Activated CD8-positive, alpha-beta T cell treated with anti-CD3 and anti-CD28 coated beads for 36 hours (primary cell): Measurements from ENCODE around the gene TERC. TPM values are rescaled to one million over a fixed set of nuclear protein-coding genes. Genes with fewer than 3 reads are reported as not detected.

ENCODE experiments used
- ATAC-seq: fragments of 200-7000 bp; cut with Tn5 transposase; one replicate; pipeline ENCODE4 v1.10.0; 2021; ENCODE audit warnings: mild to moderate bottlenecking, moderate library complexity
- CTCF ChIA-PET: fragments of 350-600 bp; sonication (Branson Sonifier 250); formaldehyde crosslinking; loops from one replicate; lab custom pipeline; 2021; ENCODE audit warnings: antibody characterized with exemption; lab: Charles Lee
- POLR2A ChIA-PET: fragments of 350-600 bp; sonication (Branson Sonifier 250); formaldehyde crosslinking; loops from one replicate; lab custom pipeline; 2021; ENCODE audit warnings: antibody characterized with exemption; lab: Charles Lee
- DNase-seq: peaks from one replicate; pipeline ENCODE4 v3.0.0-alpha.2; 2020
- H3K27ac Mint-ChIP-seq: one replicate; pipeline ENCODE4 v1.8.0; 2021; ENCODE audit warnings: mild to moderate bottlenecking, mixed read lengths
- H3K27me3 Mint-ChIP-seq: one replicate; pipeline ENCODE4 v1.8.0; 2021; ENCODE audit warnings: mixed read lengths
- H3K36me3 Mint-ChIP-seq: one replicate; pipeline ENCODE4 v1.8.0; 2021; ENCODE audit warnings: low read depth, mixed read lengths
- H3K4me1 Mint-ChIP-seq: one replicate; pipeline ENCODE4 v1.8.0; 2021; ENCODE audit warnings: low read depth, mixed read lengths
- H3K4me3 Mint-ChIP-seq: one replicate; pipeline ENCODE4 v1.8.0; 2021; ENCODE audit warnings: mild to moderate bottlenecking, moderate library complexity, mixed read lengths
- H3K9me3 Mint-ChIP-seq: one replicate; pipeline ENCODE4 v1.8.0; 2021; ENCODE audit warnings: mixed read lengths
- intact Hi-C: fragments of 100-400 bp; cut with micrococcal nuclease; formaldehyde crosslinking; loops from one replicate; pipeline ENCODE4 v1.10.0; 2022
- total RNA-seq, 2 experiments: library from RNA; stranded (reverse); gene quantifications; one replicate each; pipeline ENCODE4 v1.2.3, GENCODE V29; 2021
- TF ChIP-seq, protein P1 (sequence below): fragments of 200-600 bp; IDR thresholded peaks from one replicate; pipeline ENCODE4 v1.8.0; 2022; ENCODE audit warnings: antibody characterized with exemption, mild to moderate bottlenecking

Gene TERC
- total RNA-seq, 2 experiments from 2014 or later, result 21.7 to 29.0 TPM

DNA sequence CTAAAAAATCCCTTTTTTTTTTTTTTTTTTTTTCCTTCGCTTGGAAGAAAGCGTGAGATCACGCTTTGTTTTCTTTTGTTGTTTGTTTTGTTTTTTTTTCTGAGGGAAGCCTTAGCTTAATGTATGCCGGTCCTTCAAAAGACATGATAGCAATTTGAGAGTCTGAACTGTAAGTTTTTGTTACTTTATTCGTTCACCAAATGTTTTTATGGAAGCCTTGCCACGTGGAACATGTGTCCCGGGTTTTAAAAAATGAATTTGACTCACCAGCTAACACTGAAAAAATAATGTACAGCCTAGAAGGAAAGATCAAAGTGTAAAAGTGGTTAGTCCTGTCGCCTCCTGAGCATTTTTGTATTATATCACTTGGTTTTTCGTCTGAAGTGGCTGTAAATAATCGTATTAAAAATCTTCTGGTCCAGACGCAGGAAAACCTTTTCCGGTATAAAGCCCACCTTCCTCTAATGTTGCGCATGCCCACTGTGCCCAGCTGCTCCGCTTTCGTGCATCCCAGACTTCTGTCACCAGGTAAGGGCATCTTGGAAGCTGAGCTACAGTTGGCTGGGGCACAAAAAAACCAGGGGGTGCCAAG is 7.5 kb upstream of the TERC start:
- Mint-ChIP-seq H3K4me3 (peak overlapping the region; percentile 94), H3K27me3 (no peaks in the 10 kb centered on the region), H3K4me1 (peaks cover 27% of the 10 kb centered on the region), H3K36me3 (peaks cover 34% of the 10 kb centered on the region), H3K9me3 (no peaks in the 10 kb centered on the region), H3K27ac (peak overlapping the region; percentile 99)
- peak; percentile 27 for ATAC-seq
- intact Hi-C loops, result loop anchor here (1.0 to 2.0 kb wide), 2 partner anchors 9 to 40 kb away; partner anchors contain the start of genes LRRC34 and LRRIQ4
- TF ChIP-seq, protein P1, sequence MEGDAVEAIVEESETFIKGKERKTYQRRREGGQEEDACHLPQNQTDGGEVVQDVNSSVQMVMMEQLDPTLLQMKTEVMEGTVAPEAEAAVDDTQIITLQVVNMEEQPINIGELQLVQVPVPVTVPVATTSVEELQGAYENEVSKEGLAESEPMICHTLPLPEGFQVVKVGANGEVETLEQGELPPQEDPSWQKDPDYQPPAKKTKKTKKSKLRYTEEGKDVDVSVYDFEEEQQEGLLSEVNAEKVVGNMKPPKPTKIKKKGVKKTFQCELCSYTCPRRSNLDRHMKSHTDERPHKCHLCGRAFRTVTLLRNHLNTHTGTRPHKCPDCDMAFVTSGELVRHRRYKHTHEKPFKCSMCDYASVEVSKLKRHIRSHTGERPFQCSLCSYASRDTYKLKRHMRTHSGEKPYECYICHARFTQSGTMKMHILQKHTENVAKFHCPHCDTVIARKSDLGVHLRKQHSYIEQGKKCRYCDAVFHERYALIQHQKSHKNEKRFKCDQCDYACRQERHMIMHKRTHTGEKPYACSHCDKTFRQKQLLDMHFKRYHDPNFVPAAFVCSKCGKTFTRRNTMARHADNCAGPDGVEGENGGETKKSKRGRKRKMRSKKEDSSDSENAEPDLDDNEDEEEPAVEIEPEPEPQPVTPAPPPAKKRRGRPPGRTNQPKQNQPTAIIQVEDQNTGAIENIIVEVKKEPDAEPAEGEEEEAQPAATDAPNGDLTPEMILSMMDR, result no peak
- ChIA-PET POLR2A (interaction anchor here (1.0 to 3.3 kb wide), 10 partner anchors 9 to 409 kb away, joined by 3 to 34 read pairs (median 5); partner anchors contain the start of genes LRRC34, LRRIQ4, PHC3 and SEC62), CTCF (interaction anchor here (0.6 to 3.3 kb wide), 6 partner anchors 9 to 898 kb away, joined by 3 to 20 read pairs (median 5); partner anchors contain the start of genes LRRC34 and LRRIQ4)
- DNase-seq, result no peak

DNA sequence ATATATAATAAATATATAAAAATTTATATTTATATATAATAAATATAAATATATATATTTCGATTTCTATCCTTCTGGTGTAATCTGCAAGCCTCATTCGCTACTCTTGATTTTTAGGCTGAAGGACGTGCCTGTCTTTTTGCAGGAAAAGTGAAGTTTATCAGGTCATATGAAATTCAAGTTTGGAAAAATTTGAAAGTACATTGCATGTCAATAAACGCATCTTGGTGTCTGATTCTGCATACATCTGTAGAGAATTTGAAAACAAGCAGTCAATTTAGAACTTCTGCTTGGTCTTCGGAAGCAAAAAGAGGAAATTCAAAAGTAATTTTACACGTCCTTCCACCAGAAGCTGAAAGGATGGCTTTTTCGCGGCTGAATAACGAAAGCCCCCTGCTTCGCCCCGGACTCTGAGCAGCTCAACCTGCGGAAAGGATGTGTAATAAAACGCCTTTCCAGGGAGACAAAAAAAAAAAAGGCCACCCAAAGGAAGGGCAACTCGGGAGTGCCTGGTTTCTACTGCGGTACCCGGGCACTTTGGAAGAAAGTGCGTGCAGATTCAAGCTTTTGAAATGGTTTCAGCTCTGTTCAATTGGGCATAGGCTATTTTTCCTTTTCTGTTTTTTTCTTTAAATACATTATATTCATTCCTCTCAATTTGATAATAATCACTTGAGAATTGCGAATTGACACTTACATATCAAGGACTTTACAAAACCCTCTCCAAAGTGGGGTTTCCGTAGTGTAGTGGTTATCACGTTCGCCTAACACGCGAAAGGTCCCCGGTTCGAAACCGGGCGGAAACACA is 6.8 kb upstream of the TERC start:
- TF ChIP-seq, protein P1, result no peak
- DNase-seq, result peak; percentile 70
- ATAC-seq, result peak; percentile 13
- H3K4me1 Mint-ChIP-seq, result peaks cover 23% of the 10 kb centered on the region
- intact Hi-C loops, result loop anchor here (1.0 to 2.0 kb wide), 2 partner anchors 8 to 41 kb away; partner anchors contain the start of genes LRRC34 and LRRIQ4
- no peaks in the 10 kb centered on the region for H3K9me3 Mint-ChIP-seq
- H3K27ac Mint-ChIP-seq, result peak overlapping the region; percentile 99
- peak overlapping the region; percentile 94 for H3K4me3 Mint-ChIP-seq
- POLR2A ChIA-PET, result interaction anchor here (1.3 to 3.3 kb wide), 6 partner anchors 8 to 410 kb away, joined by 5 to 34 read pairs (median 14); partner anchors contain the start of genes LRRC34, LRRIQ4, PHC3 and SEC62
- CTCF ChIA-PET, result interaction anchor here (2.3 to 3.3 kb wide), 3 partner anchors 8 to 40 kb away, joined by 7 to 20 read pairs (median 17); partner anchors contain the start of genes LRRC34 and LRRIQ4
- peaks cover 28% of the 10 kb centered on the region for H3K36me3 Mint-ChIP-seq
- no peaks in the 10 kb centered on the region for H3K27me3 Mint-ChIP-seq

DNA sequence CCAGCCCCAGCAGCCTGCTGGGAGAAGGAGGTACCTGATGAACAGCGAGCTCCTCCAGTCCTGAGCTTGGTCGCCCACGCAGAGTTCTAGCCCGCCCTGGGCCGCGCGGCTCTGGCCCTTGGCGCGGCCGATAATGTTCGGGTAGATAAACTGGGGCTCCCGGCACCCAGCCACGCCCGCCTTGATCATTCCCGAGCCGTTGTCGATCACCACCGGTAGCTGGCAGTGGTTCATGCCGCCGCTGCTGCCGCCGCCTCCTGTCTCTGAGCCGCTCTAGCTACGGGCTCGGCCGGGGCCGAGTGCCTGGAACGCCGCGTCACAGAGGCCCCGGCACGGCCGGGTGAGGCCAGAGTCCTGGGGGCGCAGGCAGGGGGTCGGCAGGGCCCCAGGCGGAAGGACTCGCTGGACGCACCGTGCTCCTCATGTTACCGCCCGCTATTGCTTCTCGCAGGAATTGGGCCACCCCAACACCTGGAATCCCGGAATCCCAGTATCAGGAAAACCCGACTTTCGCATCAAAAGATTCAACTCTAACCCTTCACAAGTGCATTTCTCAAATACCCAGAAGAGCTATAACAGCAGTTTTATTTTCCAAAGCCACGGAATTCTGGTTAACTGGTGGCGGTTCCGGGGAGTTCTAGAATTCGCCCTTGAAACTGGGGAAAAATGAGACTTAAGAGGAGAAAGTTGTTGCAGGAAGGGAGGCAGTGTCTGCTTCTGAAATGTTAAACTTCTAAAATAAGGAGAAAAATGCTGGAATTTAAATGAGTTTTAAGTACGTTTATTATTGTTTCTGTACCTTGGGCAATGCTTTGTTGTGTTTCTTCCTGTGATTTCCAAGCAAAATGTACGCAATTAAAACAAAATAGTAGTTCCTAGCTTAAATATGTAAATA is 4.7 kb upstream of the TERC start, which contains the start of gene ACTRT3:
Gene ACTRT3 (minus strand): TSS at position 275 of the 895 bp plus-strand sequence. CDS start 41 bp downstream, at position 234.
- ChIA-PET CTCF (interaction anchor here (1.0 kb wide), 1 partner anchor 8 kb away, joined by 3 read pairs; no protein-coding TSS in a partner anchor), POLR2A (interaction anchor here (0.7 to 1.0 kb wide), 7 partner anchors 11 to 1097 kb away, joined by 3 to 4 read pairs (median 3); partner anchors contain the start of genes LRRC34, LRRIQ4, PHC3 and SEC62)
- H3K4me1 Mint-ChIP-seq, result peaks cover 13% of the 10 kb centered on the region
- peak within 1 kb of the TSS; percentile 80 for H3K4me3 Mint-ChIP-seq
- DNase-seq (peak; percentile 80), ATAC-seq (peak; percentile 23)
- TF ChIP-seq, protein P1, result no peak
- no peaks in the 10 kb centered on the region for H3K27me3 Mint-ChIP-seq
- peak within 1 kb of the TSS; percentile 84 for H3K27ac Mint-ChIP-seq
- intact Hi-C loops, result no loop called here
- H3K36me3 Mint-ChIP-seq, result peaks cover 17% of the 10 kb centered on the region
- no peaks in the 10 kb centered on the region for H3K9me3 Mint-ChIP-seq

DNA sequence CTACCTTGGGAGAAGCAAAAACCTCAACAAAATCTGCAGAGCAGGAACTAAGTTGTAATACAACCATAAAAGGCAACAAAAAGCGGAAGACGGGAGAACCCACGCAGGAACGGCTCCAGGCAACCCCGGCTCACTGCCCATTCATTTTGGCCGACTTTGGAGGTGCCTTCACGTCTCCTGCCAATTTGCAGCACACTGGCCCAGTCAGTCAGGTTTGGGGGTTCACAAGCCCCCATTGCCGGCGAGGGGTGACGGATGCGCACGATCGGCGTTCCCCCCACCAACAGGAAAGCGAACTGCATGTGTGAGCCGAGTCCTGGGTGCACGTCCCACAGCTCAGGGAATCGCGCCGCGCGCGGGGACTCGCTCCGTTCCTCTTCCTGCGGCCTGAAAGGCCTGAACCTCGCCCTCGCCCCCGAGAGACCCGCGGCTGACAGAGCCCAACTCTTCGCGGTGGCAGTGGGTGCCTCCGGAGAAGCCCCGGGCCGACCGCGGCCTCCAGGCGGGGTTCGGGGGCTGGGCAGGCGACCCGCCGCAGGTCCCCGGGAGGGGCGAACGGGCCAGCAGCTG is 463 bp downstream of the TERC start:
- intact Hi-C loops, result loop anchor here (5.0 kb wide), 1 partner anchor 203 kb away; the partner anchor contains the start of gene SEC62
- Mint-ChIP-seq H3K4me3 (peak overlapping the region; percentile 96), H3K9me3 (peaks cover 2% of the 10 kb centered on the region), H3K4me1 (peaks cover 27% of the 10 kb centered on the region), H3K36me3 (peaks cover 9% of the 10 kb centered on the region), H3K27ac (peak overlapping the region; percentile 99), H3K27me3 (no peaks in the 10 kb centered on the region)
- ChIA-PET POLR2A (interaction anchor here (0.8 to 3.1 kb wide), 12 partner anchors 8 to 592 kb away, joined by 3 to 34 read pairs (median 4); partner anchors contain the start of genes MYNN and SEC62), CTCF (interaction anchor here (1.2 to 2.5 kb wide), 5 partner anchors 8 to 270 kb away, joined by 3 to 20 read pairs (median 4); partner anchors contain the start of gene MYNN)
- TF ChIP-seq, protein P1, result no peak
- DNase-seq (peak; percentile 75), ATAC-seq (peak; percentile 32)
